ENCODE data around the gene NAPEPLD. TPM values are rescaled to one million over a fixed set of nuclear protein-coding genes. Genes with fewer than 3 reads are reported as not detected.
"Not testable (repeated sequence)": the region's sequence is repeated elsewhere in the genome, so short reads cannot be mapped to it uniquely, and the experiment has no call there.

NAPEPLD gene
- total RNA-seq, 1 donor from 2014 or later = 13.3 TPM

GRCh38 chr7:103116991-103117390 is 31.9 kb downstream of the NAPEPLD start:
- Histone ChIP-seq H3K36me3 (peaks cover 19% of the 10 kb centered on the region), H3K27ac (no peak overlapping the region), H3K4me1 (no peaks in the 10 kb centered on the region), H3K4me3 (no peak overlapping the region), H3K9me3 (no peaks in the 10 kb centered on the region), H3K27me3 (no peaks in the 10 kb centered on the region)
- intact Hi-C loops (cut with DNase I) = no loop called here
- no peak for TF ChIP-seq CTCF (IDR thresholded peaks at IDR 0.05)
- DNase-seq (no peak), ATAC-seq (no peak)

GRCh38 chr7:103116511-103116910 is 32.4 kb downstream of the NAPEPLD start:
- H3K27ac ChIP-seq = no peak overlapping the region
- no peaks in the 10 kb centered on the region for H3K4me1 ChIP-seq
- H3K27me3 ChIP-seq = no peaks in the 10 kb centered on the region
- ATAC-seq (no peak), DNase-seq (no peak)
- no peaks in the 10 kb centered on the region for H3K9me3 ChIP-seq
- peaks cover 16% of the 10 kb centered on the region for H3K36me3 ChIP-seq
- TF ChIP-seq CTCF (IDR thresholded peaks at IDR 0.05) = no peak
- intact Hi-C loops (cut with DNase I) = no loop called here
- H3K4me3 ChIP-seq = no peak overlapping the region

- no peak for TF ChIP-seq CTCF (IDR thresholded peaks at IDR 0.05)
- no peaks in the 10 kb centered on the region for H3K9me3 ChIP-seq
- no peaks in the 10 kb centered on the region for H3K27me3 ChIP-seq
- no peak overlapping the region for H3K4me3 ChIP-seq
- ATAC-seq (no peak), DNase-seq (no peak)
- peaks cover 9% of the 10 kb centered on the region for H3K36me3 ChIP-seq
- no peak overlapping the region for H3K27ac ChIP-seq
- intact Hi-C loops (cut with DNase I) = no loop called here
- no peaks in the 10 kb centered on the region for H3K4me1 ChIP-seq
These were observed 33.1 kb downstream of the NAPEPLD start for GRCh38 chr7:103115771-103116170.

- H3K27ac ChIP-seq = no peak overlapping the region
- H3K36me3 ChIP-seq = peaks cover 3% of the 10 kb centered on the region
- no peaks in the 10 kb centered on the region for H3K9me3 ChIP-seq
- intact Hi-C loops (cut with DNase I) = no loop called here
- DNase-seq (no peak), ATAC-seq (no peak)
- no peaks in the 10 kb centered on the region for H3K4me1 ChIP-seq
- H3K4me3 ChIP-seq = no peak overlapping the region
- no peaks in the 10 kb centered on the region for H3K27me3 ChIP-seq
- no peak for TF ChIP-seq CTCF (IDR thresholded peaks at IDR 0.05)
These were observed 34.3 kb downstream of the NAPEPLD start for GRCh38 chr7:103114576-103115008.

- ATAC-seq (no peak), DNase-seq (no peak)
- Histone ChIP-seq H3K27me3 (no peaks in the 10 kb centered on the region), H3K27ac (no peak overlapping the region), H3K36me3 (no peaks in the 10 kb centered on the region), H3K4me1 (no peaks in the 10 kb centered on the region), H3K9me3 (no peaks in the 10 kb centered on the region), H3K4me3 (no peak overlapping the region)
- intact Hi-C loops (cut with DNase I) = no loop called here
- TF ChIP-seq CTCF (IDR thresholded peaks at IDR 0.05) = no peak
These were observed 35.7 kb downstream of the NAPEPLD start for GRCh38 chr7:103113164-103113563.

- ATAC-seq; H3K27me3 ChIP-seq; H3K4me1 ChIP-seq; intact Hi-C loops (cut with DNase I); H3K4me3 ChIP-seq; DNase-seq; H3K27ac ChIP-seq; H3K9me3 ChIP-seq: not testable (repeated sequence)
- peaks cover 32% of the 10 kb centered on the region for H3K36me3 ChIP-seq
These were observed 42.2 kb downstream of the NAPEPLD start for GRCh38 chr7:103106703-103107070.
